HG03521 (cell line): ENCODE results near the gene SPTBN4.
"Not testable (repeated sequence)": the region's sequence is repeated elsewhere in the genome, so short reads cannot be mapped to it uniquely, and the experiment has no call there.

ENCODE experiments used
- ATAC-seq: cut with Tn5 transposase; IDR thresholded peaks from one replicate; pipeline ENCODE4 v1.9.1; 2021; ENCODE audit warnings: mild to moderate bottlenecking, moderate library complexity; ENCODE audit not compliant: unreplicated experiment

Gene SPTBN4

GRCh38 chr19:40528078-40528477 lies 61.3 kb downstream of the SPTBN4 start:
- ATAC-seq: no peak

GRCh38 chr19:40528533-40529092 lies 61.8 kb downstream of the SPTBN4 start:
- no peak for ATAC-seq

GRCh38 chr19:40529093-40529954 lies 62.5 kb downstream of the SPTBN4 start:
- peak; percentile 60 for ATAC-seq

GRCh38 chr19:40530091-40530901 lies 63.5 kb downstream of the SPTBN4 start:
- no peak for ATAC-seq

- ATAC-seq: no peak
Observed at GRCh38 chr19:40533508-40533907, 66.7 kb downstream of the SPTBN4 start.

- ATAC-seq: no peak
Observed at GRCh38 chr19:40534148-40534547, 67.3 kb downstream of the SPTBN4 start.

GRCh38 chr19:40539070-40539469 lies 72.3 kb downstream of the SPTBN4 start:
- no peak for ATAC-seq

- ATAC-seq: no peak
Observed at GRCh38 chr19:40542202-40542859, 75.5 kb downstream of the SPTBN4 start.

- ATAC-seq: no peak
Observed at GRCh38 chr19:40543029-40543597, 76.3 kb downstream of the SPTBN4 start.

- ATAC-seq: not testable (repeated sequence)
Observed at GRCh38 chr19:40546153-40546841, 79.5 kb downstream of the SPTBN4 start.

GRCh38 chr19:40547190-40547589 lies 80.4 kb downstream of the SPTBN4 start:
- ATAC-seq: not testable (repeated sequence)

GRCh38 chr19:40547836-40548235 lies 81.0 kb downstream of the SPTBN4 start:
- ATAC-seq: no peak

- ATAC-seq: no peak
Observed at GRCh38 chr19:40549007-40549708, 82.4 kb downstream of the SPTBN4 start.

- no peak for ATAC-seq
Observed at GRCh38 chr19:40550951-40551350, 84.2 kb downstream of the SPTBN4 start.

GRCh38 chr19:40552848-40553247 lies 86.0 kb downstream of the SPTBN4 start:
- no peak for ATAC-seq

- ATAC-seq: no peak
Observed at GRCh38 chr19:40553885-40554857, 87.4 kb downstream of the SPTBN4 start.

GRCh38 chr19:40555978-40556689 lies 89.3 kb downstream of the SPTBN4 start:
- ATAC-seq: no peak
